Naive thymus-derived CD8-positive, alpha-beta T cell (primary cell): ENCODE data around the gene DGKB. TPM values are rescaled to one million over a fixed set of nuclear protein-coding genes. Genes with fewer than 3 reads are reported as not detected.

Experiments used
- ATAC-seq, 2 donors: fragments of 150-1000 bp; cut with Tn5 transposase in 1 of 2; sonication (Bioruptor Pico), chemical (Tn5 transposase) in 1 of 2; 1 replicate in 1 of 2; 2 replicates in 1 of 2; pipeline ENCODE4 v1.10.0; 2021; ENCODE audit warnings: mild to moderate bottlenecking in 2 of 2, moderate library complexity in 2 of 2
- POLR2A ChIA-PET: fragments of 350-600 bp; sonication (Branson Sonifier 250); formaldehyde crosslinking; loops from one replicate; lab custom pipeline; 2021; ENCODE audit warnings: antibody characterized with exemption; lab: Charles Lee
- DNase-seq, 10 donors: peaks; one replicate each; pipeline versions ENCODE4 v3.0.0 to v3.0.0-alpha.2; 2020 to 2022
- H3K27ac Mint-ChIP-seq, 10 donors: one replicate each; pipeline ENCODE4 v1.8.0; 2020 to 2022; ENCODE audit warnings: mild to moderate bottlenecking in 10 of 10, mixed read lengths in 10 of 10, moderate library complexity in 4 of 10, inconsistent platforms in 1 of 10
- H3K27me3 Mint-ChIP-seq, 5 donors: one replicate each; pipeline ENCODE4 v1.8.0; 2021 to 2022; ENCODE audit warnings: mixed read lengths in 5 of 5
- H3K36me3 Mint-ChIP-seq, 3 donors: one replicate each; pipeline ENCODE4 v1.8.0; 2020 to 2022; ENCODE audit warnings: mixed read lengths in 3 of 3, mild to moderate bottlenecking in 2 of 3, inconsistent platforms in 1 of 3
- H3K4me1 Mint-ChIP-seq, 4 donors: one replicate each; pipeline ENCODE4 v1.8.0; 2021 to 2022; ENCODE audit warnings: mixed read lengths in 4 of 4
- H3K4me3 Mint-ChIP-seq, 10 donors: one replicate each; pipeline ENCODE4 v1.8.0; 2020 to 2022; ENCODE audit warnings: mild to moderate bottlenecking in 10 of 10, mixed read lengths in 10 of 10, moderate library complexity in 6 of 10, inconsistent platforms in 1 of 10
- H3K9me3 Mint-ChIP-seq, 9 donors: one replicate each; pipeline ENCODE4 v1.8.0; 2020 to 2022; ENCODE audit warnings: mixed read lengths in 9 of 9, mild to moderate bottlenecking in 3 of 9, inconsistent platforms in 1 of 9, moderate library complexity in 1 of 9
- polyA plus RNA-seq, 3 donors: library from polyadenylated mRNA; unstranded; fragments of 300-500 nt; fragmentation: Illumina TruSeq; gene quantifications; one replicate each; pipeline ENCODE4 v1.2.3, GENCODE V29; 2021
- total RNA-seq, 8 experiments: library from RNA in 2 of 8; stranded (reverse) in 2 of 8; gene quantifications; one replicate each; pipeline ENCODE4 v1.2.3 and lab custom pipeline; 2021 to 2026

Gene DGKB
- not detected for total RNA-seq
- not detected for polyA plus RNA-seq
- total RNA-seq (lab: John Stamatoyannopoulos, UW) = 0 to 0.09 (median 0) reads per million in 6 experiments

GRCh38 chr7:14902589-14903067, at the start of gene DGKB:
TSS of gene DGKB (minus strand) at chr7:14902751.
- Mint-ChIP-seq H3K27ac (no peak within 1 kb of the TSS), H3K4me3 (no peak within 1 kb of the TSS)
- ATAC-seq = no peak

DNA sequence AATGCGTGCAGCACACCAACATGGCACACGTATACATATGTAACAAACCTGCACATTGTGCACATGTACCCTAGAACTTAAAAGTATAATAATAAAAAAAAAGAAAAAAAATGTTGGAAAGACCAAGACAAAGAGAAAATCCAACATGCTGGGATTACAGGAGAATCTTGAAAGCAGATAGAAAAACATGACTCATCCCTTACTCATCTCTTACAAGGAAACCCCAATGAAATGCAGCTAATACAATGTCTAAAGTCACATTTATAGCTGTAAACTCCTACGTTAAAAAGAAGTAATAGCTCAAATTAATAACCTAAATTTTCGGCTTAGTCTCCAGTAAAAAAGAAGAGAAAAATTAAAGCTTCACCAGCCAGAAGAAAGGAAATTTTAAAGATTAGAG, 47.5 kb upstream of the DGKB start:
- POLR2A ChIA-PET = no interaction called here
- Mint-ChIP-seq H3K4me3 (no peak overlapping the region), H3K36me3 (no peaks in the 10 kb centered on the region), H3K27ac (no peak overlapping the region), H3K4me1 (no peaks in the 10 kb centered on the region), H3K9me3 (peaks cover 0 to 20% (median 5%) of the 10 kb centered on the region in 9 donors), H3K27me3 (no peaks in the 10 kb centered on the region)
- ATAC-seq = no peak
- DNase-seq = no peak

More at GRCh38 chr7:14902589-14903067, at the start of gene DGKB:
- POLR2A ChIA-PET = no interaction called here
- H3K27me3 Mint-ChIP-seq = no peaks in the 10 kb centered on the region
- no peaks in the 10 kb centered on the region for H3K36me3 Mint-ChIP-seq
- peaks cover 0 to 8% (median 0%) of the 10 kb centered on the region in 9 donors for H3K9me3 Mint-ChIP-seq
- no peaks in the 10 kb centered on the region for H3K4me1 Mint-ChIP-seq
- DNase-seq = no peak

GRCh38 chr7:14938181-14938580, 35.6 kb upstream of the DGKB start:
- DNase-seq (no peak), ATAC-seq (no peak)
- H3K36me3 Mint-ChIP-seq = no peaks in the 10 kb centered on the region
- peaks cover 0 to 10% (median 0%) of the 10 kb centered on the region in 9 donors for H3K9me3 Mint-ChIP-seq
- H3K27ac Mint-ChIP-seq = no peak overlapping the region
- H3K4me1 Mint-ChIP-seq = no peaks in the 10 kb centered on the region
- POLR2A ChIA-PET = no interaction called here
- H3K27me3 Mint-ChIP-seq = no peaks in the 10 kb centered on the region
- no peak overlapping the region for H3K4me3 Mint-ChIP-seq

- Mint-ChIP-seq H3K9me3 (peaks cover 0 to 12% (median 0%) of the 10 kb centered on the region in 9 donors), H3K27me3 (no peaks in the 10 kb centered on the region), H3K4me3 (no peak overlapping the region), H3K36me3 (no peaks in the 10 kb centered on the region), H3K27ac (no peak overlapping the region), H3K4me1 (no peaks in the 10 kb centered on the region)
- POLR2A ChIA-PET = no interaction called here
- ATAC-seq (no peak), DNase-seq (no peak)
Observed at GRCh38 chr7:14937581-14937980, 35.0 kb upstream of the DGKB start.

DNA sequence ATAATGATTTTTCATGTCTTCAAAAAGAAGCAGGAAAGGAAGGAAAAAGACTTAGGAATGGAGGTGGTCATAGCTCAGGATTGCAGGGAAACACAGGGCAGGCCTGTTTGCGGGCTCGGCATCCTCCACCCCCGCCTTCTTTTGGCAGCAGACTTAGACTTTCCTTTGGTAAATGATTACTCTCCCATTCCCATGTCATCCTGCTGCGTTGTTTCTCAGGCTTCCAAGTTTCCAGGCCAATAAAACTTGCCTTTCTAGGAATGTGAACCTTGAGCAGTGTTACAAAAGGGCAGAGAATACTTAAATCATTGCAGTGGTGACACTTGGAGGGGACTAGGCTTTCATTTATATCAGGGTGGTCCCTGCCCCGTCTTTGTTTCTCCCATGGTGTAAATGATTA, 34.0 kb upstream of the DGKB start:
- H3K36me3 Mint-ChIP-seq = no peaks in the 10 kb centered on the region
- H3K9me3 Mint-ChIP-seq = peaks cover 0 to 16% (median 2%) of the 10 kb centered on the region in 9 donors
- H3K4me3 Mint-ChIP-seq = no peak overlapping the region
- no peak for ATAC-seq
- DNase-seq = no peak
- no peak overlapping the region for H3K27ac Mint-ChIP-seq
- POLR2A ChIA-PET = no interaction called here
- no peaks in the 10 kb centered on the region for H3K4me1 Mint-ChIP-seq
- no peaks in the 10 kb centered on the region for H3K27me3 Mint-ChIP-seq

- no peak for ATAC-seq
- H3K27ac Mint-ChIP-seq = no peak overlapping the region
- H3K4me3 Mint-ChIP-seq = no peak overlapping the region
- no peak for DNase-seq
- H3K4me1 Mint-ChIP-seq = no peaks in the 10 kb centered on the region
- H3K36me3 Mint-ChIP-seq = no peaks in the 10 kb centered on the region
- peaks cover 0 to 20% (median 5%) of the 10 kb centered on the region in 9 donors for H3K9me3 Mint-ChIP-seq
- no peaks in the 10 kb centered on the region for H3K27me3 Mint-ChIP-seq
- POLR2A ChIA-PET = no interaction called here
Observed at GRCh38 chr7:14934839-14935238, 32.3 kb upstream of the DGKB start.

GRCh38 chr7:14931511-14932215, 29.1 kb upstream of the DGKB start:
- H3K27me3 Mint-ChIP-seq = no peaks in the 10 kb centered on the region
- H3K4me3 Mint-ChIP-seq = no peak overlapping the region
- H3K9me3 Mint-ChIP-seq = peaks cover 0 to 20% (median 4%) of the 10 kb centered on the region in 9 donors
- H3K4me1 Mint-ChIP-seq = no peaks in the 10 kb centered on the region
- DNase-seq (no peak), ATAC-seq (no peak)
- POLR2A ChIA-PET = no interaction called here
- H3K27ac Mint-ChIP-seq = no peak overlapping the region
- no peaks in the 10 kb centered on the region for H3K36me3 Mint-ChIP-seq

DNA sequence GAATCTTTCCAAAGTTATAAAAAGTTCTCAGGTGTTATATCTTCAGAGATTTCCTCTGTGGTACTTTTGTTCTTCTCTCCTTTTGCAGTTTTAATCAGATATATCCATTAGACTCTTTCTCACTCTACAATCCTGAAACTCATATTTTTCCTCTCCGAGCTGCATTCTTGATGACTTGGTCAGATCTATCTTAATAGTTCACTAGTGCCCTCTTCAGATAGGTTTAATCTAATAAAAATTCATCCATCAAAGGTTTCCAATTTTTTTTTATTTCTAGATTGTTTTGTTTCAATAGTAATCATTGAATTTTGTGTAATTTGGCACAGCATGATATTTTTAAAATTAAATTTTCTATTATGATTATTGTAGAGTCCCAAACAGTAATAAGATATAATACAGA, 21.8 kb upstream of the DGKB start:
- H3K36me3 Mint-ChIP-seq = no peaks in the 10 kb centered on the region
- DNase-seq (no peak), ATAC-seq (no peak)
- no peaks in the 10 kb centered on the region for H3K27me3 Mint-ChIP-seq
- no peak overlapping the region for H3K27ac Mint-ChIP-seq
- H3K4me3 Mint-ChIP-seq = no peak overlapping the region
- H3K9me3 Mint-ChIP-seq = peaks cover 0 to 17% (median 5%) of the 10 kb centered on the region in 9 donors
- POLR2A ChIA-PET = no interaction called here
- no peaks in the 10 kb centered on the region for H3K4me1 Mint-ChIP-seq

DNA sequence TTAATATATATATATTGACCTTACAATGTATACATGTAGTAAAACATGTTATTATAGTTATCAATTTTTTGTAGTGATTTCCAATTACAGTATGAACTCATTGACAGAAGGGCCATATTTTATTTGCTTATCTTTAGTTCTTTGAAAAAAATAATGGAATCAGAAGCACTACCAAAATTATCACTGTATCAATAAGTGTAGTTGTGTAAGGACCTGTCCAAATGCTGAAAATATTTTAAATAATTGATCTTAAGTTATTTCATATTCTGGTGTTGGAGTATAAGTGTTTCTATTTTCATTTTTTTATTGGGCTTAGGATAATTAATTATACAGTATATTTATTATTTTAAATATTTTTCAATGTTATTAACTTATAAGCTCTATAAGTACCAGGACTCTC, 8.5 kb upstream of the DGKB start:
- Mint-ChIP-seq H3K27me3 (no peaks in the 10 kb centered on the region), H3K9me3 (peaks cover 0 to 29% (median 2%) of the 10 kb centered on the region in 9 donors), H3K4me3 (no peak overlapping the region), H3K27ac (no peak overlapping the region), H3K36me3 (no peaks in the 10 kb centered on the region), H3K4me1 (no peaks in the 10 kb centered on the region)
- ATAC-seq (no peak), DNase-seq (no peak)
- POLR2A ChIA-PET = no interaction called here

DNA sequence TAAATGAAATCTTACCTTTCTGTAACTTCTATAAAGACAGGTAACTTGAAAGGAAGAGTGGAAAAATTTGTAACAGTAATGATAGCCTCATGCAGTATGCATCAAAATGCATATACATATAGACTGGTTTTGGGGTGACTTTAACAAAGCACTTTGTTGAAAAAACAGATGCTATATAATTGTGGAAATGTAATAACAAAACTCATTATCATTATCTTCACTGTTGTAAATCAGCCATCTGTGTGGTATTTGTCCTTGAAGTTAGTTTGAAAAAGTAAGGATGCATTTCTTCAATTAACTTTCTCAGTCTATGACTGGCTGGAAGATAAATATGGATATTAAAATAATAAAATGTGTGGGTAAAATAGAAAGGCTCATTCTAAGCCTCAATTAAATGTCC, 6.1 kb upstream of the DGKB start:
- H3K27me3 Mint-ChIP-seq = no peaks in the 10 kb centered on the region
- POLR2A ChIA-PET = no interaction called here
- no peak overlapping the region for H3K27ac Mint-ChIP-seq
- no peaks in the 10 kb centered on the region for H3K36me3 Mint-ChIP-seq
- ATAC-seq (no peak), DNase-seq (no peak)
- H3K4me1 Mint-ChIP-seq = no peaks in the 10 kb centered on the region
- no peak overlapping the region for H3K4me3 Mint-ChIP-seq
- H3K9me3 Mint-ChIP-seq = peaks cover 0 to 10% (median 0%) of the 10 kb centered on the region in 9 donors

GRCh38 chr7:14905764-14906163, 3.2 kb upstream of the DGKB start:
- Mint-ChIP-seq H3K9me3 (peaks cover 0 to 4% (median 0%) of the 10 kb centered on the region in 9 donors), H3K27me3 (no peaks in the 10 kb centered on the region), H3K36me3 (no peaks in the 10 kb centered on the region), H3K4me3 (no peak overlapping the region), H3K4me1 (no peaks in the 10 kb centered on the region), H3K27ac (no peak overlapping the region)
- POLR2A ChIA-PET = no interaction called here
- ATAC-seq (no peak), DNase-seq (no peak)

- no peak overlapping the region for H3K27ac Mint-ChIP-seq
- ATAC-seq (no peak), DNase-seq (no peak)
- no peaks in the 10 kb centered on the region for H3K36me3 Mint-ChIP-seq
- no peaks in the 10 kb centered on the region for H3K27me3 Mint-ChIP-seq
- POLR2A ChIA-PET = no interaction called here
- H3K4me3 Mint-ChIP-seq = no peak overlapping the region
- no peaks in the 10 kb centered on the region for H3K4me1 Mint-ChIP-seq
- H3K9me3 Mint-ChIP-seq = peaks cover 0 to 8% (median 0%) of the 10 kb centered on the region in 9 donors
Observed at GRCh38 chr7:14900051-14900450, 2.5 kb downstream of the DGKB start.

GRCh38 chr7:14899030-14899429, 3.5 kb downstream of the DGKB start:
- no peaks in the 10 kb centered on the region for H3K4me1 Mint-ChIP-seq
- POLR2A ChIA-PET = no interaction called here
- H3K9me3 Mint-ChIP-seq = peaks cover 0 to 8% (median 0%) of the 10 kb centered on the region in 9 donors
- H3K27me3 Mint-ChIP-seq = no peaks in the 10 kb centered on the region
- H3K27ac Mint-ChIP-seq = no peak overlapping the region
- no peaks in the 10 kb centered on the region for H3K36me3 Mint-ChIP-seq
- no peak for DNase-seq
- H3K4me3 Mint-ChIP-seq = no peak overlapping the region
- ATAC-seq = no peak

DNA sequence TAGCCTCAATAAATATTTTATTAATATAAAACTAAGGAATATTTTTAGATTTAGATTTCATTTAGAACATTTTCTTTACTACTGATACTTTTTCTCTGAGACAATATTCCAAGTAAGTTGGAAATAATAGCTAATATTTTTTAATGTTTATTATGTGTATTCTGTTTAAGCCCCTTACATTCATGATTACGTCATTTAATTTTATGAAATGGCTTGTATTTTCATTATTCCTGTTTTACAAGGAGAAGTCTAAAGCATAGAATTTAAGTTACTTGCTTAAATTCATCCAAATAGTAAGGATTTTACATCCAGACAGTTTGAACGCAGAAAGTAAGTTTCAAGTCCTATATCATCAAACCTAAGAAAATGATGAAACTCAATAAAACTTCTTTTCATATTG, 6.1 kb downstream of the DGKB start:
- H3K27me3 Mint-ChIP-seq = no peaks in the 10 kb centered on the region
- no peaks in the 10 kb centered on the region for H3K4me1 Mint-ChIP-seq
- H3K27ac Mint-ChIP-seq = no peak overlapping the region
- DNase-seq (no peak), ATAC-seq (no peak)
- H3K36me3 Mint-ChIP-seq = no peaks in the 10 kb centered on the region
- POLR2A ChIA-PET = no interaction called here
- no peak overlapping the region for H3K4me3 Mint-ChIP-seq
- H3K9me3 Mint-ChIP-seq = peaks cover 0 to 9% (median 1%) of the 10 kb centered on the region in 9 donors
